SK-N-SH (cell line): Measurements from ENCODE around the gene TMEM266. TPM values are rescaled to one million over a fixed set of nuclear protein-coding genes. Genes with fewer than 3 reads are reported as not detected.

Experiments
- CTCF ChIA-PET: fragments of 300-600, 350-600 bp; formaldehyde crosslinking; extraction: SDS; loops from one replicate; lab custom pipeline; 2021; lab: Yijun Ruan, JAX
- POLR2A ChIA-PET: fragments of 350-600 bp; sonication (Branson Sonifier 250); formaldehyde crosslinking; extraction: SDS; loops from one replicate; lab custom pipeline; 2020; ENCODE audit warnings: antibody characterized with exemption, inconsistent platforms; lab: Yijun Ruan, JAX
- DNase-seq: peaks from one replicate; pipeline ENCODE4 v3.0.0; 2012
- H2AFZ ChIP-seq: fragments of 200-600 bp; sonication (generic); 2 replicates; pipeline ENCODE4 v1.8.1; 2016; ENCODE audit warnings: antibody characterized with exemption, mild to moderate bottlenecking, low read depth
- H3F3A ChIP-seq: fragments of 200-600 bp; sonication (generic); replicated peaks from 2 replicates; pipeline ENCODE3; 2016; ENCODE audit warnings: antibody characterized with exemption, mild to moderate bottlenecking; ENCODE audit not compliant: insufficient read depth
- H3K27ac ChIP-seq, 2 experiments: fragments of 200-500 bp in 1 of 2; fragments of 200-600 bp in 1 of 2; sonication (Bioruptor generic) in 1 of 2; sonication (generic), shearing (Covaris generic) in 1 of 2; 2 replicates each; pipeline versions ENCODE4 v1.5.1 to v1.6.1; 2014 to 2016; ENCODE audit warnings: low read depth in 2 of 2, inconsistent platforms in 1 of 2, low read length in 1 of 2, mild to moderate bottlenecking in 1 of 2, mixed read lengths in 1 of 2
- H3K27me3 ChIP-seq: fragments of 200-600 bp; sonication (generic), shearing (Covaris generic); 2 replicates; pipeline ENCODE4 v1.6.1; 2016; ENCODE audit warnings: mixed run types; ENCODE audit not compliant: insufficient read depth
- H3K36me3 ChIP-seq, 2 experiments: fragments of 200-500 bp in 1 of 2; fragments of 200-600 bp in 1 of 2; sonication (Bioruptor generic) in 1 of 2; sonication (generic) in 1 of 2; replicated peaks in 1 of 2; 2 replicates each; pipeline versions ENCODE3 to v1.5.1; 2014 to 2016; ENCODE audit warnings: low read length in 1 of 2, mild to moderate bottlenecking in 1 of 2; ENCODE audit not compliant: insufficient read depth in 2 of 2, control insufficient read depth in 1 of 2
- H3K4me1 ChIP-seq, 2 experiments: fragments of 200-500 bp in 1 of 2; fragments of 200-600 bp in 1 of 2; sonication (Bioruptor generic) in 1 of 2; sonication (generic), shearing (Covaris generic) in 1 of 2; 2 replicates each; pipeline versions ENCODE4 v1.5.1 to v1.6.1; 2014 to 2016; ENCODE audit warnings: low read depth in 1 of 2, low read length in 1 of 2, mixed run types in 1 of 2; ENCODE audit not compliant: insufficient read depth in 2 of 2, control insufficient read depth in 1 of 2
- H3K4me2 ChIP-seq: fragments of 200-600 bp; sonication (generic), shearing (Covaris generic); 2 replicates; pipeline ENCODE4 v1.6.1; 2017; ENCODE audit warnings: mixed run types
- H3K4me3 ChIP-seq, 2 experiments: fragments of 200-500 bp in 1 of 2; fragments of 200-600 bp in 1 of 2; sonication (Bioruptor generic) in 1 of 2; sonication (generic), shearing (Covaris generic) in 1 of 2; 2 replicates each; pipeline versions ENCODE4 v1.5.1 to v1.8.1; 2014 to 2016; ENCODE audit warnings: low read depth in 2 of 2, inconsistent platforms in 1 of 2, low read length in 1 of 2, mild to moderate bottlenecking in 1 of 2, mixed read lengths in 1 of 2, moderate library complexity in 1 of 2
- H3K79me2 ChIP-seq: fragments of 200-600 bp; sonication (generic); 2 replicates; pipeline ENCODE4 v1.8.1; 2017; ENCODE audit warnings: mild to moderate bottlenecking; ENCODE audit not compliant: insufficient read depth
- H3K9ac ChIP-seq: fragments of 200-600 bp; sonication (generic); 2 replicates; pipeline ENCODE4 v1.6.1; 2017; ENCODE audit warnings: mixed run types
- H3K9me2 ChIP-seq: fragments of 200-600 bp; sonication (generic); 2 replicates; pipeline ENCODE4 v1.6.1; 2017; ENCODE audit warnings: mixed run types
- H3K9me3 ChIP-seq: fragments of 200-600 bp; sonication (generic); 2 replicates; pipeline ENCODE4 v1.6.1; 2017; ENCODE audit warnings: mixed run types, mild to moderate bottlenecking, moderate library complexity
- H4K20me1 ChIP-seq: fragments of 200-600 bp; sonication (generic); 2 replicates; pipeline ENCODE4 v1.6.1; 2017; ENCODE audit warnings: mild to moderate bottlenecking, mixed run types; ENCODE audit not compliant: insufficient read depth
- ELF1 ChIP-seq: IDR thresholded peaks from 2 replicates; pipeline ENCODE4 v1.4.0; 2012
- EP300 ChIP-seq, 2 experiments: IDR thresholded peaks; 2 replicates each; pipeline versions ENCODE4 v1.4.0 to v1.6.1; 2012; ENCODE audit warnings: borderline replicate concordance in 1 of 2, low read depth in 1 of 2, low read length in 1 of 2
- EZH2phosphoT487 ChIP-seq: fragments of 200-600 bp; sonication (generic); IDR thresholded peaks from 2 replicates; pipeline ENCODE4 v1.6.1; 2017; ENCODE audit warnings: low read depth, mixed run types, mild to moderate bottlenecking, antibody characterized with exemption, moderate library complexity, borderline replicate concordance
- FOSL2 ChIP-seq: IDR thresholded peaks from 2 replicates; pipeline ENCODE4 v1.4.0; 2012; ENCODE audit warnings: low read depth, mild to moderate bottlenecking, moderate library complexity, borderline replicate concordance
- GATA2 ChIP-seq: sonication (generic); formaldehyde crosslinking; IDR thresholded peaks from 2 replicates; pipeline ENCODE4 v1.5.0; 2020; ENCODE audit warnings: mild to moderate bottlenecking, missing genetic modification reagents
- IRF3 ChIP-seq: fragments of 150-350 bp; IDR thresholded peaks from 2 replicates; pipeline ENCODE4 v1.6.1; 2016; ENCODE audit warnings: mild to moderate bottlenecking, low read depth, low read length
- JUND ChIP-seq: IDR thresholded peaks from 2 replicates; pipeline ENCODE4 v1.4.0; 2012
- MXI1 ChIP-seq: IDR thresholded peaks from 2 replicates; pipeline ENCODE4 v1.6.1; 2012; ENCODE audit warnings: mild to moderate bottlenecking, low read depth, low read length, improper control_type of control experiment
- NFIC ChIP-seq: IDR thresholded peaks from 2 replicates; pipeline ENCODE4 v1.4.0; 2012; ENCODE audit warnings: borderline replicate concordance
- NRF1 ChIP-seq: IDR thresholded peaks from 2 replicates; pipeline ENCODE4 v1.6.1; 2012; ENCODE audit warnings: low read depth, mild to moderate bottlenecking, low read length
- RCOR1 ChIP-seq: fragments of 150-350 bp; IDR thresholded peaks from 2 replicates; pipeline ENCODE4 v1.6.1; 2017; ENCODE audit warnings: antibody characterized with exemption, low read length
- RFX5 ChIP-seq: IDR thresholded peaks from 2 replicates; pipeline ENCODE4 v1.6.1; 2012; ENCODE audit warnings: mild to moderate bottlenecking, improper control_type of control experiment, low read length
- RXRA ChIP-seq: IDR thresholded peaks from 2 replicates; pipeline ENCODE4 v1.4.0; 2012; ENCODE audit warnings: low read depth, mild to moderate bottlenecking, borderline replicate concordance
- SIN3A ChIP-seq: IDR thresholded peaks from 2 replicates; pipeline ENCODE4 v1.6.1; 2012; ENCODE audit warnings: low read depth, mild to moderate bottlenecking, low read length, moderate library complexity, borderline replicate concordance
- TEAD4 ChIP-seq: IDR thresholded peaks from 2 replicates; pipeline ENCODE4 v1.4.0; 2012; ENCODE audit warnings: mild to moderate bottlenecking, borderline replicate concordance; ENCODE audit not compliant: insufficient read depth
- USF2 ChIP-seq: fragments of 150-350 bp; IDR thresholded peaks from 2 replicates; pipeline ENCODE4 v1.6.1; 2017; ENCODE audit warnings: antibody characterized with exemption, low read length, low read depth, borderline replicate concordance
- YY1 ChIP-seq: IDR thresholded peaks from 2 replicates; pipeline ENCODE4 v1.4.0; 2012; ENCODE audit warnings: low read depth, mild to moderate bottlenecking
- WGBS: methylation state at CpG from one replicate; pipeline ENCODE4 v1.1.6; 2017; ENCODE audit warnings: low lambda C conversion rate; 5-methylcytosine and 5-hydroxymethylcytosine counted together
- polyA plus RNA-seq, 3 experiments: library from polyadenylated mRNA; depleted of rRNA; stranded (reverse); fragments of >200 nt; gene quantifications; 2 replicates each; pipeline ENCODE4 v1.2.3, GENCODE V29; 2012
- TF ChIP-seq, protein P1 (sequence below): IDR thresholded peaks from 2 replicates; pipeline ENCODE4 v1.6.1; 2012; ENCODE audit warnings: mild to moderate bottlenecking, low read depth, low read length, moderate library complexity

TMEM266 gene
- polyA plus RNA-seq, 1 of the 3 experiments (the other 2 are of a cell fraction) = 0.07 TPM

DNA sequence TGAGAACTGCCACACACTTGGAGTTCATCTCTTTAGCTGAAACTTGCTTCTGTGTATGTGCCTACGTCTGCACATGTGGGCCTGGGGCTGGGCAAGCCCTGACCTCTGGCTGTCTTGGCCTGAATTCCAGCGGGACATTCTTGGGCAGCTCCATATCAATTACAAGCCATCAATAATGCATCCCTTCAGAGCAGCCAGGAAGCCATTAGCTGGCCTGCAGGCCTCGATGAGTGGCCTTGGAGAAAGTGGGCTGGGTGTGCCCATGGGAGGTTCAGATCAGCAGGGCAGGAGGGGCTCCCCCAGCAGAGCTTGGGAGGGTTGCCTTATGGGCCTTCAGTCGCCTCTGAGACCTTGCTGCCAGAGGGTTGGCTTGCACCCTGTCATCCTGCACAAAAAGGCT, 127.4 kb downstream of the TMEM266 start:
- CTCF ChIA-PET = interaction anchor here (0.7 to 3.7 kb wide), 7 partner anchors 16 to 149 kb away, joined by 3 to 21 read pairs (median 3); no protein-coding TSS in a partner anchor
- H3F3A ChIP-seq = peaks cover 5% of the 10 kb centered on the region
- no peak for TF ChIP-seq MXI1
- TF ChIP-seq FOSL2 = no peak
- TF ChIP-seq NFIC = no peak
- TF ChIP-seq USF2 = no peak
- no peak for TF ChIP-seq SIN3A
- TF ChIP-seq, protein P1, sequence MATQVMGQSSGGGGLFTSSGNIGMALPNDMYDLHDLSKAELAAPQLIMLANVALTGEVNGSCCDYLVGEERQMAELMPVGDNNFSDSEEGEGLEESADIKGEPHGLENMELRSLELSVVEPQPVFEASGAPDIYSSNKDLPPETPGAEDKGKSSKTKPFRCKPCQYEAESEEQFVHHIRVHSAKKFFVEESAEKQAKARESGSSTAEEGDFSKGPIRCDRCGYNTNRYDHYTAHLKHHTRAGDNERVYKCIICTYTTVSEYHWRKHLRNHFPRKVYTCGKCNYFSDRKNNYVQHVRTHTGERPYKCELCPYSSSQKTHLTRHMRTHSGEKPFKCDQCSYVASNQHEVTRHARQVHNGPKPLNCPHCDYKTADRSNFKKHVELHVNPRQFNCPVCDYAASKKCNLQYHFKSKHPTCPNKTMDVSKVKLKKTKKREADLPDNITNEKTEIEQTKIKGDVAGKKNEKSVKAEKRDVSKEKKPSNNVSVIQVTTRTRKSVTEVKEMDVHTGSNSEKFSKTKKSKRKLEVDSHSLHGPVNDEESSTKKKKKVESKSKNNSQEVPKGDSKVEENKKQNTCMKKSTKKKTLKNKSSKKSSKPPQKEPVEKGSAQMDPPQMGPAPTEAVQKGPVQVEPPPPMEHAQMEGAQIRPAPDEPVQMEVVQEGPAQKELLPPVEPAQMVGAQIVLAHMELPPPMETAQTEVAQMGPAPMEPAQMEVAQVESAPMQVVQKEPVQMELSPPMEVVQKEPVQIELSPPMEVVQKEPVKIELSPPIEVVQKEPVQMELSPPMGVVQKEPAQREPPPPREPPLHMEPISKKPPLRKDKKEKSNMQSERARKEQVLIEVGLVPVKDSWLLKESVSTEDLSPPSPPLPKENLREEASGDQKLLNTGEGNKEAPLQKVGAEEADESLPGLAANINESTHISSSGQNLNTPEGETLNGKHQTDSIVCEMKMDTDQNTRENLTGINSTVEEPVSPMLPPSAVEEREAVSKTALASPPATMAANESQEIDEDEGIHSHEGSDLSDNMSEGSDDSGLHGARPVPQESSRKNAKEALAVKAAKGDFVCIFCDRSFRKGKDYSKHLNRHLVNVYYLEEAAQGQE = no peak
- no peak for TF ChIP-seq RFX5
- TF ChIP-seq IRF3 = no peak
- no peak for TF ChIP-seq RCOR1
- no peak for TF ChIP-seq EP300 (IDR thresholded peaks at IDR 0.05; ENCODE audit: borderline replicate concordance in 1 of 2, low read depth in 1 of 2, low read length in 1 of 2)
- TF ChIP-seq, all 33 proteins: peak for 0
- DNase-seq = no peak
- H3K79me2 ChIP-seq = no peaks in the 10 kb centered on the region
- no peak overlapping the region for H3K27ac ChIP-seq
- no peaks in the 10 kb centered on the region for H3K9me3 ChIP-seq
- no peak overlapping the region for H3K9ac ChIP-seq
- no peaks in the 10 kb centered on the region for H3K36me3 ChIP-seq
- peaks cover 3 to 17% of the 10 kb centered on the region in 2 experiments; a peak in 2 of 4 replicates for H3K4me1 ChIP-seq
- H3K9me2 ChIP-seq = no peaks in the 10 kb centered on the region
- H4K20me1 ChIP-seq = no peaks in the 10 kb centered on the region
- no peak overlapping the region for H3K4me3 ChIP-seq
- H2AFZ ChIP-seq = no peak overlapping the region
- no peaks in the 10 kb centered on the region for H3K27me3 ChIP-seq
- WGBS = no CpG with 5 or more reads among the region's 4 CpGs
- POLR2A ChIA-PET = no interaction called here
- no peak overlapping the region for H3K4me2 ChIP-seq

GRCh38 chr15:76189106-76189505, 129.3 kb downstream of the TMEM266 start:
- H4K20me1 ChIP-seq = no peaks in the 10 kb centered on the region
- peaks cover 3 to 12% of the 10 kb centered on the region in 2 experiments; a peak in 2 of 4 replicates for H3K4me1 ChIP-seq
- no peak for DNase-seq
- no peaks in the 10 kb centered on the region for H3K79me2 ChIP-seq
- no peak overlapping the region for H2AFZ ChIP-seq
- H3K27me3 ChIP-seq = no peaks in the 10 kb centered on the region
- ChIA-PET POLR2A (no interaction called here), CTCF (interaction anchor here (1.0 to 2.9 kb wide), 6 partner anchors 20 to 654 kb away, joined by 5 to 13 read pairs (median 6); no protein-coding TSS in a partner anchor)
- H3K4me3 ChIP-seq = no peak overlapping the region
- no peaks in the 10 kb centered on the region for H3F3A ChIP-seq
- WGBS = 79% methylated on average over 2 of the region's 2 CpGs
- H3K9me2 ChIP-seq = no peaks in the 10 kb centered on the region
- H3K36me3 ChIP-seq = no peaks in the 10 kb centered on the region
- no peaks in the 10 kb centered on the region for H3K9me3 ChIP-seq
- H3K4me2 ChIP-seq = no peak overlapping the region
- no peak overlapping the region for H3K9ac ChIP-seq
- no peak overlapping the region for H3K27ac ChIP-seq
- TF ChIP-seq IRF3 (no peak), EZH2phosphoT487 (no peak), USF2 (no peak), RCOR1 (no peak), ELF1 (no peak), FOSL2 (no peak), YY1 (no peak), RXRA (no peak), SIN3A (no peak), TEAD4 (no peak), JUND (no peak), GATA2 (no peak), NRF1 (no peak)
